Neuron (in vitro differentiated cells): ENCODE data around the gene ADAMTS19.
"Not testable (repeated sequence)": the region's sequence is repeated elsewhere in the genome, so short reads cannot be mapped to it uniquely, and the experiment has no call there.

Experiments
- H2AFZ ChIP-seq: one replicate; pipeline ENCODE4 v1.6.1; 2013; ENCODE audit warnings: low read depth, mild to moderate bottlenecking, inconsistent platforms, low read length, moderate library complexity
- H3K27me3 ChIP-seq: one replicate; pipeline ENCODE4 v1.6.1; 2013; ENCODE audit warnings: low read length; ENCODE audit not compliant: insufficient read depth
- H3K36me3 ChIP-seq: one replicate; pipeline ENCODE4 v1.6.1; 2013; ENCODE audit warnings: low read length; ENCODE audit not compliant: insufficient read depth
- H3K4me1 ChIP-seq: one replicate; pipeline ENCODE4 v1.6.1; 2013; ENCODE audit warnings: low read length; ENCODE audit not compliant: insufficient read depth
- H3K4me3 ChIP-seq: 2 replicates; pipeline ENCODE4 v1.5.1; 2013; ENCODE audit warnings: mild to moderate bottlenecking, low read length, moderate library complexity
- H3K9me3 ChIP-seq: one replicate; pipeline ENCODE4 v1.6.1; 2013; ENCODE audit warnings: low read length

ADAMTS19 gene

GRCh38 chr5:129459777-129460671, at the start of gene ADAMTS19:
ADAMTS19 (plus strand) TSS chr5:129460298; CDS start chr5:129460392, 94 bp downstream.
- Histone ChIP-seq H3K9me3 (no peaks in the 10 kb centered on the region), H3K36me3 (no peaks in the 10 kb centered on the region), H2AFZ (peak within 1 kb of the TSS; percentile 70), H3K27me3 (peaks cover 65% of the 10 kb centered on the region), H3K4me3 (peak within 1 kb of the TSS; percentile 38), H3K4me1 (peaks cover 16% of the 10 kb centered on the region)

- Histone ChIP-seq H3K9me3 (no peaks in the 10 kb centered on the region), H3K27me3 (no peaks in the 10 kb centered on the region), H3K4me1 (peaks cover 16% of the 10 kb centered on the region), H3K36me3 (no peaks in the 10 kb centered on the region), H3K4me3 (no peak overlapping the region), H2AFZ (no peak overlapping the region)
These were observed 49.6 kb upstream of the ADAMTS19 start for GRCh38 chr5:129410488-129410887.

- no peak overlapping the region for H2AFZ ChIP-seq
These were observed 47.4 kb upstream of the ADAMTS19 start for GRCh38 chr5:129412721-129413120.

GRCh38 chr5:129413570-129413969, 46.5 kb upstream of the ADAMTS19 start:
- no peaks in the 10 kb centered on the region for H3K9me3 ChIP-seq
- H3K27me3 ChIP-seq = no peaks in the 10 kb centered on the region
- no peak overlapping the region for H3K4me3 ChIP-seq
- peaks cover 16% of the 10 kb centered on the region for H3K4me1 ChIP-seq
- H3K36me3 ChIP-seq = no peaks in the 10 kb centered on the region
- H2AFZ ChIP-seq = no peak overlapping the region

More at GRCh38 chr5:129412721-129413120, 47.4 kb upstream of the ADAMTS19 start:
- H3K4me3 ChIP-seq = no peak overlapping the region
- peaks cover 16% of the 10 kb centered on the region for H3K4me1 ChIP-seq
- no peaks in the 10 kb centered on the region for H3K36me3 ChIP-seq
- H3K9me3 ChIP-seq = no peaks in the 10 kb centered on the region
- H3K27me3 ChIP-seq = no peaks in the 10 kb centered on the region

GRCh38 chr5:129419292-129419691, 40.8 kb upstream of the ADAMTS19 start:
- Histone ChIP-seq H3K4me1 (no peaks in the 10 kb centered on the region), H3K36me3 (no peaks in the 10 kb centered on the region), H3K9me3 (no peaks in the 10 kb centered on the region)

GRCh38 chr5:129425031-129425430, 35.1 kb upstream of the ADAMTS19 start:
- Histone ChIP-seq H3K4me3 (no peak overlapping the region), H3K9me3 (no peaks in the 10 kb centered on the region), H3K4me1 (no peaks in the 10 kb centered on the region), H2AFZ (no peak overlapping the region), H3K27me3 (no peaks in the 10 kb centered on the region), H3K36me3 (no peaks in the 10 kb centered on the region)

More at GRCh38 chr5:129419292-129419691, 40.8 kb upstream of the ADAMTS19 start:
- H3K4me3 ChIP-seq = no peak overlapping the region
- no peaks in the 10 kb centered on the region for H3K27me3 ChIP-seq
- H2AFZ ChIP-seq = no peak overlapping the region

- H3K36me3 ChIP-seq = no peaks in the 10 kb centered on the region
- no peaks in the 10 kb centered on the region for H3K27me3 ChIP-seq
- H2AFZ ChIP-seq = no peak overlapping the region
- H3K4me3 ChIP-seq = no peak overlapping the region
- H3K4me1 ChIP-seq = no peaks in the 10 kb centered on the region
- no peaks in the 10 kb centered on the region for H3K9me3 ChIP-seq
These were observed 34.0 kb upstream of the ADAMTS19 start for GRCh38 chr5:129426071-129426470.

GRCh38 chr5:129428636-129429035, 31.5 kb upstream of the ADAMTS19 start:
- H3K36me3 ChIP-seq, H3K27me3 ChIP-seq, H3K4me3 ChIP-seq, H2AFZ ChIP-seq, H3K4me1 ChIP-seq, H3K9me3 ChIP-seq: not testable (repeated sequence)

GRCh38 chr5:129431406-129431805, 28.7 kb upstream of the ADAMTS19 start:
- no peaks in the 10 kb centered on the region for H3K36me3 ChIP-seq
- H3K27me3 ChIP-seq = no peaks in the 10 kb centered on the region
- no peaks in the 10 kb centered on the region for H3K9me3 ChIP-seq
- no peak overlapping the region for H2AFZ ChIP-seq
- no peaks in the 10 kb centered on the region for H3K4me1 ChIP-seq
- no peak overlapping the region for H3K4me3 ChIP-seq

GRCh38 chr5:129438322-129438721, 21.8 kb upstream of the ADAMTS19 start:
- no peak overlapping the region for H2AFZ ChIP-seq
- no peaks in the 10 kb centered on the region for H3K36me3 ChIP-seq
- no peaks in the 10 kb centered on the region for H3K9me3 ChIP-seq
- no peaks in the 10 kb centered on the region for H3K27me3 ChIP-seq
- no peak overlapping the region for H3K4me3 ChIP-seq
- H3K4me1 ChIP-seq = no peaks in the 10 kb centered on the region

- Histone ChIP-seq H3K27me3 (no peaks in the 10 kb centered on the region), H3K36me3 (no peaks in the 10 kb centered on the region), H3K9me3 (no peaks in the 10 kb centered on the region), H2AFZ (no peak overlapping the region), H3K4me1 (no peaks in the 10 kb centered on the region), H3K4me3 (no peak overlapping the region)
These were observed 19.7 kb upstream of the ADAMTS19 start for GRCh38 chr5:129440424-129440823.

- Histone ChIP-seq H3K9me3 (no peaks in the 10 kb centered on the region), H3K27me3 (no peaks in the 10 kb centered on the region), H3K4me3 (no peak overlapping the region), H3K4me1 (no peaks in the 10 kb centered on the region), H3K36me3 (no peaks in the 10 kb centered on the region), H2AFZ (no peak overlapping the region)
These were observed 19.0 kb upstream of the ADAMTS19 start for GRCh38 chr5:129441096-129441495.

- Histone ChIP-seq H2AFZ (no peak overlapping the region), H3K27me3 (no peaks in the 10 kb centered on the region), H3K4me1 (no peaks in the 10 kb centered on the region), H3K4me3 (no peak overlapping the region), H3K9me3 (no peaks in the 10 kb centered on the region), H3K36me3 (no peaks in the 10 kb centered on the region)
These were observed 14.7 kb upstream of the ADAMTS19 start for GRCh38 chr5:129445379-129445778.
